Left ventricle myocardium inferior (tissue), 1 donor: ENCODE measurements around the gene BCAR3. TPM values are rescaled to one million over a fixed set of nuclear protein-coding genes. Genes with fewer than 3 reads are reported as not detected.

Source experiments
- DNase-seq: peaks from one replicate; pipeline ENCODE4 v3.0.0-alpha.2; 2020
- H3K27ac ChIP-seq: fragments of 200-600 bp; replicated peaks from 2 replicates; pipeline ENCODE4 v1.8.0; 2021
- H3K27me3 ChIP-seq: fragments of 200-600 bp; 2 replicates; pipeline ENCODE4 v1.8.0; 2021; ENCODE audit warnings: low read depth
- H3K36me3 ChIP-seq: fragments of 200-600 bp; 2 replicates; pipeline ENCODE4 v1.8.0; 2021
- H3K4me1 ChIP-seq: fragments of 200-600 bp; 2 replicates; pipeline ENCODE4 v1.8.0; 2021
- H3K4me3 ChIP-seq: fragments of 200-600 bp; 2 replicates; pipeline ENCODE4 v1.8.0; 2021; ENCODE audit warnings: mild to moderate bottlenecking, moderate library complexity
- H3K9me3 ChIP-seq: fragments of 200-600 bp; replicated peaks from 2 replicates; pipeline ENCODE4 v1.8.0; 2021
- CTCF ChIP-seq: fragments of 200-600 bp; IDR thresholded peaks from 2 replicates; pipeline ENCODE4 v1.8.0; 2021; ENCODE audit warnings: antibody characterized with exemption, mild to moderate bottlenecking, borderline replicate concordance
- intact Hi-C: fragments of 100-400 bp; cut with micrococcal nuclease; formaldehyde crosslinking; loops from one replicate; pipeline ENCODE4 v1.11.0; 2022
- total RNA-seq: library from RNA; stranded (reverse); fragmentation: NEBNext Ultra II Directional; extraction: Animal tissue kit (Norgen Biotek cat#: 25700); gene quantifications from one replicate; pipeline ENCODE4 v1.2.1, GENCODE V29; 2021
- donor health status: DM: no; HTN: yes; CAD: no; lungs with severe emphysema.

BCAR3 gene
- total RNA-seq, 1 donor from 2014 or later: 23.5 TPM

- peaks cover 92% of the 10 kb centered on the region for H3K4me1 ChIP-seq
- no peak overlapping the region for H3K27ac ChIP-seq
Observed at GRCh38 chr1:93621246-93621645, 60.4 kb downstream of the BCAR3 start.

GRCh38 chr1:93620841-93621210 lies 60.8 kb downstream of the BCAR3 start:
- H3K9me3 ChIP-seq: no peaks in the 10 kb centered on the region
- no peaks in the 10 kb centered on the region for H3K36me3 ChIP-seq
- no peaks in the 10 kb centered on the region for H3K27me3 ChIP-seq
- no peak overlapping the region for H3K4me3 ChIP-seq
- TF ChIP-seq CTCF: peak; percentile 12
- peak overlapping the region; percentile 21 for H3K27ac ChIP-seq
- DNase-seq: no peak
- H3K4me1 ChIP-seq: peaks cover 92% of the 10 kb centered on the region
- intact Hi-C loops: no loop called here

More at GRCh38 chr1:93621246-93621645, 60.4 kb downstream of the BCAR3 start:
- Histone ChIP-seq H3K36me3 (no peaks in the 10 kb centered on the region), H3K4me3 (no peak overlapping the region), H3K27me3 (no peaks in the 10 kb centered on the region), H3K9me3 (no peaks in the 10 kb centered on the region)
- TF ChIP-seq CTCF: no peak
- no peak for DNase-seq
- intact Hi-C loops: no loop called here

DNA sequence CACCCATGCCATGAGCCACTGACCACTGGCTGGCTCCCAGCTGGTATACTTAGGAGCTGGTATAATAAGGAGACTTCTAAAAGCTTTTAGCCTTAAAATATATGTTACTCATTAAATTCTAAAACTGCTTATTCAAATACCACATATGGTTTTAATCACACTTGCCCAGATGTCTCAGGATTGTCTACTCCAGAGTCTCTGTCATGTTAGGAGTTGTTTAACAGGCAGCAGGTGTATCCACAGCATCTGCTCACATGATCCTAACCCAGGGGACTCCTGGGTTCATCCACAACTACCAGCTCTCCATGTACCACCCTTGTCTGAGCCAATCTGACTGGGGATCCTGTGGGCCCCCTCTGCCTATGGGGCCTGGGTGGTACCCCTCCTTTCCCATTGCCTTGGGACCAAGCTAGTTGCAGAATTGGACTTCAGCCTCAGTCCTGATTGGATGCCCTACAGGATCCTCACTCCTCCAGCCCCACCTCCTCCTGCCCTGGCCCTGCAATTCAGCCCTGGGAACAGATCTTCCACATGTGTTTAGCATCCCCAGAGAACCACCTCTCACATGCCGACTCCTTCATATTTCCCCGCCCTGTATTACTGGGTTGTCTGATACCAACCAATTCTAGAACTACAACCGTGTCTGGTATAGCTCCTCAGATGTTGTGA lies 61.3 kb downstream of the BCAR3 start:
- Histone ChIP-seq H3K4me3 (no peak overlapping the region), H3K27ac (peak overlapping the region; percentile 21), H3K27me3 (no peaks in the 10 kb centered on the region), H3K36me3 (no peaks in the 10 kb centered on the region), H3K4me1 (peaks cover 92% of the 10 kb centered on the region), H3K9me3 (no peaks in the 10 kb centered on the region)
- TF ChIP-seq CTCF: no peak
- DNase-seq: no peak
- intact Hi-C loops: no loop called here

- Histone ChIP-seq H3K27ac (no peak overlapping the region), H3K4me1 (peaks cover 92% of the 10 kb centered on the region), H3K36me3 (no peaks in the 10 kb centered on the region), H3K9me3 (no peaks in the 10 kb centered on the region), H3K4me3 (no peak overlapping the region), H3K27me3 (no peaks in the 10 kb centered on the region)
- DNase-seq: no peak
- intact Hi-C loops: no loop called here
- TF ChIP-seq CTCF: no peak
Observed at GRCh38 chr1:93619507-93620171, 62.0 kb downstream of the BCAR3 start.

DNA sequence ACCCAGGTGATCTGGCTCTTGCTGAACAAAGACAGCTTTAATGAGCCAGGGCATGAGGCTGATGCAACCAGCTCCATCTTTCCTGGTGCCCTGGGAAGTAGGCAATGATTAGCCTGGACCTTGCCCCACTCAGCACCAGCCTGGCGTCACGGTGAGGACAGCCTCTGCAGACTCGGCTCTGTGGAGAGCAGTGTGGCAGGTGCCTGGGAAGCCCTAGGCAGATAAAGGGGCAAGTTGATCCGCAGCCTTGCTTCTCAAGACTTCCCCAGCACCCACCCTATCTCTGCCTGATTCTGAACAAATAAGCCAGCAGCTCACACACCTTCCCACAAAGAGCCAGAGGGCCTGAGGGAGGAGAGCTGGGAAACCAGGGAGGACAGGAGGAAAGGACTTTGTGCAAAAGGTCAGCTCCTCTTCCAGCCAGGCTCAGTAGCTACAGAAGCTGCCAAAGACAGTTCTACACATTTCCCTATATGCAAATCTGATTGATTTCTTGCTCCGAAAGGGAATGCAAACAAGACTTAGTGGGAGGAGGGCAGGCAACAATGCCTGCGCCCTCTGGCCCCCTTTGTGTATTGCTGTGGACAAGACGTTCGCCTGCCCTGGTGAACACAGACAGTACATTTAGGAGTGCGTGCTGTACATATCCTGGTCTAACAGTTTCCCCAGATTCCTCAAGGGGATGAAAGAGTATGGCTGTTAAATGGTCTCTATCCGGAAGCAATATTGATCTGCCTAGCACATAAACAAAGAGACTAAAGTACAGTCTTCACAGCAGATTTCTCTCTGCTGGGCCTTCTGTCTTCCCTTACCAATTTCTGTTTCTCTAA lies 63.8 kb downstream of the BCAR3 start:
- no peak overlapping the region for H3K4me3 ChIP-seq
- peak overlapping the region; percentile 84 for H3K27ac ChIP-seq
- no peak for TF ChIP-seq CTCF
- no peaks in the 10 kb centered on the region for H3K9me3 ChIP-seq
- DNase-seq: no peak
- H3K27me3 ChIP-seq: no peaks in the 10 kb centered on the region
- peaks cover 92% of the 10 kb centered on the region for H3K4me1 ChIP-seq
- H3K36me3 ChIP-seq: no peaks in the 10 kb centered on the region
- intact Hi-C loops: no loop called here
